Testis (tissue), 2 donors: ENCODE results near the gene PACSIN1.

Source experiments
- POLR2A ChIP-seq: fragments of 450-650 bp; IDR thresholded peaks from one replicate; pipeline ENCODE4 v1.6.1; 2017; ENCODE audit warnings: antibody characterized with exemption, mild to moderate bottlenecking, moderate library complexity
- TF ChIP-seq, protein P1 (sequence below), 3 experiments: fragments of 450-650 bp in 2 of 3; fragments of 200-600 bp in 1 of 3; sonication (generic) in 1 of 3; IDR thresholded peaks; one replicate each; pipeline ENCODE4 v1.5.1; 2016 to 2019; ENCODE audit warnings: antibody characterized with exemption in 3 of 3, mild to moderate bottlenecking in 2 of 3, moderate library complexity in 1 of 3

DNA sequence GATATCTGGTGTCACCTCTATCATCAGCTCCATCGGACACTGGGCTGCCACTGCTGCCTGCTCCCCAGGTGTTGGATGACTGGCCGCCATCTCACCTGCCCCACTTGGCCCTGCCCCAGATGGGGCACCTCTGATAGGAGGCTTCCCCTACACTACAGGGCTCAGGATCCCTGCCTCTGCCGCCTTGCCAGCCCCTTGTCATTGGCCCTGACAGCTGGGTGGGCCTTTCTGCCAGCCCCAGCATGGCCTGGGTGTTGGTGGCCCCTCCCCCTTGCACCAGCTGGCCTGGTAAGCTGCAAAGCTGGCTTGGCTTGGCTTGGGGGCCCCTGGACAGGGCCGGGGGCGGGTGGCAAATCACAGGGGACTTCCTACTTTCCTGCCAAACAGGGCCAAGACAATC lies 10.6 kb downstream of the PACSIN1 start:
- no peak for TF ChIP-seq POLR2A
- TF ChIP-seq, protein P1, sequence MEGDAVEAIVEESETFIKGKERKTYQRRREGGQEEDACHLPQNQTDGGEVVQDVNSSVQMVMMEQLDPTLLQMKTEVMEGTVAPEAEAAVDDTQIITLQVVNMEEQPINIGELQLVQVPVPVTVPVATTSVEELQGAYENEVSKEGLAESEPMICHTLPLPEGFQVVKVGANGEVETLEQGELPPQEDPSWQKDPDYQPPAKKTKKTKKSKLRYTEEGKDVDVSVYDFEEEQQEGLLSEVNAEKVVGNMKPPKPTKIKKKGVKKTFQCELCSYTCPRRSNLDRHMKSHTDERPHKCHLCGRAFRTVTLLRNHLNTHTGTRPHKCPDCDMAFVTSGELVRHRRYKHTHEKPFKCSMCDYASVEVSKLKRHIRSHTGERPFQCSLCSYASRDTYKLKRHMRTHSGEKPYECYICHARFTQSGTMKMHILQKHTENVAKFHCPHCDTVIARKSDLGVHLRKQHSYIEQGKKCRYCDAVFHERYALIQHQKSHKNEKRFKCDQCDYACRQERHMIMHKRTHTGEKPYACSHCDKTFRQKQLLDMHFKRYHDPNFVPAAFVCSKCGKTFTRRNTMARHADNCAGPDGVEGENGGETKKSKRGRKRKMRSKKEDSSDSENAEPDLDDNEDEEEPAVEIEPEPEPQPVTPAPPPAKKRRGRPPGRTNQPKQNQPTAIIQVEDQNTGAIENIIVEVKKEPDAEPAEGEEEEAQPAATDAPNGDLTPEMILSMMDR (IDR thresholded peaks at IDR 0.05), result no peak
